GM10266 (cell line): ENCODE results near the gene C12orf57.

Source experiments
- DNase-seq: peaks from one replicate; pipeline ENCODE4 v3.0.0; 2012; ENCODE audit errors: extremely low spot score
- CTCF ChIP-seq: IDR thresholded peaks from 2 replicates; pipeline ENCODE4 v1.5.1; 2012; ENCODE audit warnings: mild to moderate bottlenecking, low read depth; ENCODE audit not compliant: control insufficient read depth, insufficient read depth; ENCODE audit errors: missing control alignments

Gene C12orf57

GRCh38 chr12:6936194-6936635 is 7.6 kb upstream of the C12orf57 start:
- TF ChIP-seq CTCF: no peak
- no peak for DNase-seq

GRCh38 chr12:6936636-6937480 is 7.0 kb upstream of the C12orf57 start:
- DNase-seq: peak; percentile 67
- no peak for TF ChIP-seq CTCF

- DNase-seq: peak; percentile 85
- peak; percentile 99 for TF ChIP-seq CTCF
These were observed 6.1 kb upstream of the C12orf57 start for GRCh38 chr12:6937481-6938352.

GRCh38 chr12:6938353-6939190 is 5.2 kb upstream of the C12orf57 start:
- no peak for TF ChIP-seq CTCF
- no peak for DNase-seq

- no peak for TF ChIP-seq CTCF
- DNase-seq: no peak
These were observed 4.7 kb upstream of the C12orf57 start for GRCh38 chr12:6939191-6939540.

- DNase-seq: no peak
- TF ChIP-seq CTCF: no peak
These were observed 2.6 kb upstream of the C12orf57 start for GRCh38 chr12:6941267-6941666.
